ENCODE results near the gene ELMO3. TPM values are rescaled to one million over a fixed set of nuclear protein-coding genes. Genes with fewer than 3 reads are reported as not detected.
A peak's percentile ranks its signal among the peaks of the same experiment; 100 is the strongest.

ELMO3 gene
- total and polyA plus RNA-seq, 2 of the 13 experiments (the other 11 are each of a cell fraction or from before 2014, with no cell fraction given): 2.6 to 4.0 TPM

- TF ChIP-seq MLXIP (CRISPR knock-in tag; IDR thresholded peaks at IDR 0.05; ENCODE audit: borderline replicate concordance) (no peak), NR3C1 (CRISPR knock-in tag; IDR thresholded peaks at IDR 0.05) (no peak), CTCF (CRISPR knock-in tag; IDR thresholded peaks at IDR 0.05) (no peak), ZMAT3 (CRISPR knock-in tag; conservative IDR thresholded peaks at IDR 0.05) (no peak), RBFOX2 (IDR thresholded peaks at IDR 0.05; ENCODE audit: low read depth, low read length) (no peak), PATZ1 (CRISPR knock-in tag; IDR thresholded peaks at IDR 0.05) (no peak), ZNF691 (CRISPR knock-in tag; IDR thresholded peaks at IDR 0.05; ENCODE audit: borderline replicate concordance, low read depth) (0 out of 2 replicates have a peak, but pooled peaks have one; percentile 2), ZNF136 (CRISPR knock-in tag; IDR thresholded peaks at IDR 0.05; ENCODE audit: low read depth) (no peak)
These were observed 49.1 kb downstream of the ELMO3 start (continued) for GRCh38 chr16:67248073-67248400.

Measured in HepG2 (cell line).